Jurkat, Clone E6-1 (cell line): ENCODE measurements around the gene TUT7.

Experiments
- DNase-seq: peaks from one replicate; pipeline ENCODE4 v3.0.0-alpha.2; 2011; ENCODE audit warnings: low read depth, low spot score
- H3K4me3 ChIP-seq: 2 replicates; pipeline ENCODE4 v1.5.1; 2011; ENCODE audit warnings: mild to moderate bottlenecking, low read length, control low read depth, moderate library complexity

Gene TUT7

DNA sequence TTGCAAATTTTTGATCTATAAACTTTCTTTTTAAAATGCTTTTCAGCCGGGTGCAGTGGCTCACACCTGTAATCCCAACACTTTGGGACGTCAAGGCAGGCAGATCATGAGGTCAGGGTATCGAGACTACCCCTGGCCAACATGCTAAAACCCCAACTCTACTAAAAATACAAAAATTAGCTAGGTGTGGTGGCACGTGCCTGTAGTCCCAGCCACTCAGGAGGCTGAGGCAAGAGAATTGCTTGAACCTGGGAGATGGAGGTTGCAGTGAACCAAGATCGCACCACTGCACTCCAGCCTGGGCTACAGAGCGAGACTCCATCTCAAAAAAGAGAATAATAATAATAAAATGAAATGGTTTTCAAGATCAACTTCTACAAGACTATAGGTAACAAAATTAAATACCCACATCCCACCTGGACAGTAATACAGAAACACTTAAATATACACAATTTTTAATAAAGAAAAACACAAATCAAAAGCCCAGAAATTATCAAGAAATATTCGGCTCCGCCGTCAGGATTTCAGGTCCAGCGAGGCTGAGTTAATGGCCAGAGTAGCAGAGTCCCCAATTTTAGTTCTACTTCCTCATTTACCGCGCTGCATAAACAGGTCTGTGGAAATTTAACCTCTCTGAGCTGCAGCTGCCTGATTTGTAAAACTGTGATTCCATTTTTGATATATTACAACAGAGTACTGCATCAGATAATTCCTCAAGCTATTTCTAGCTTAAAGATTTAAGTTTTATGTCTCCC, 4.0 kb downstream of the TUT7 start:
- no peak overlapping the region for H3K4me3 ChIP-seq
- no peak for DNase-seq

DNA sequence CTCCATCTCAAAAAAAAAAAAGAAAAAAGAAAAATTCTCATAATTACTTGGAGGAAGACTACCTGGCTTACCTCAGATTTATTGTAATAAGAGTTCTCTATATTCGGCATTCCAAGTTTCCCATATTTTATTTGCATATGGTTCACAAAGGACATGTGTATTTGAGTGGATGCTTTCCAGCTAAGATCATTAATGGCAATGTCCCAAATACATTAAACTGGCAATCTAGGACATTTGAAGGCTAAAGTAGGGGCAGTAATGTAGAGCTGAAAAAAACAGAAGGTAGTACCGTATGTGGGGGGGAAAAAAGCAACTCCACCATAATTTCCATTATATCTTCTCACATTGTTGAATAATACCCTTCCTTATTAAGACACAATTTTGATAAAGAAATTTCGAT, 4.9 kb downstream of the TUT7 start:
- no peak overlapping the region for H3K4me3 ChIP-seq
- DNase-seq: no peak

DNA sequence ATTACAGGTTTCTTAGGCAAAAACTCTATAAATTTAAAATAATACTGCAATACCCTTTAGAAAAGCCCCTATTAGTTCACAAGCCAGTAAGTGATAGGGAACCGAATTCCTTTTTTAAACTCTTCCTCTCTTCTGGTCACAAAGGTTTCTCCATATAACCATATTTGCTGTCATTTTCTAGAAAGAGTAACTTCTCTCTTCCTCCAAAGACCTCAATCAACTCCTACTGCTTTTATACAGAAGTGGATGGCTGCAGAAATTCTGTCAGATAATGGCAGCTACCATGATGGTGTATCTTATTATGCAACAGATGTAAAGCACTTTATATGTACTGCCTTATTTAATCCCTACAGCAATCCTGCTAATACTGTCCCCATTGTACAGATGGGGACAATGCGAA, 6.2 kb downstream of the TUT7 start:
- DNase-seq: no peak

DNA sequence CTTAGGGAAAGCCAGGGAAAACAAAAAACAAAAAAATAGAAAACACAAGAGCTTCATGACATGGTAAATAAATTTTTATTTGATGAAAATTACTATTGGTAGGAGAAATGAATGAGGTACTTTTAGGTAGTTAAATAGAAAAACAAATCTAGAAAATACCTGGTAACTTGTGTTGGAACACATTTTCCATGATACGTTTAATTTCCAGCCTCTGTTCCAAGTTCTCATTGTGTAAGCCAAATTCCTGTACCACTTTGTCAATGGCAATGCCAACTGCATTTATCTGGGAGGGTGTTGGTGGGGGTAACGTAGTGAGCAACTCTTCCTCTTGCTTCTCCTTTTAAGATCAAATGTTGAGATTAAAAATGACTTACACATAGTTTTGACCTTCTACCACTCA, 9.4 kb downstream of the TUT7 start:
- DNase-seq: no peak
- H3K4me3 ChIP-seq: no peak overlapping the region

More for the DNA sequence above, 6.2 kb downstream of the TUT7 start:
- no peak overlapping the region for H3K4me3 ChIP-seq

DNA sequence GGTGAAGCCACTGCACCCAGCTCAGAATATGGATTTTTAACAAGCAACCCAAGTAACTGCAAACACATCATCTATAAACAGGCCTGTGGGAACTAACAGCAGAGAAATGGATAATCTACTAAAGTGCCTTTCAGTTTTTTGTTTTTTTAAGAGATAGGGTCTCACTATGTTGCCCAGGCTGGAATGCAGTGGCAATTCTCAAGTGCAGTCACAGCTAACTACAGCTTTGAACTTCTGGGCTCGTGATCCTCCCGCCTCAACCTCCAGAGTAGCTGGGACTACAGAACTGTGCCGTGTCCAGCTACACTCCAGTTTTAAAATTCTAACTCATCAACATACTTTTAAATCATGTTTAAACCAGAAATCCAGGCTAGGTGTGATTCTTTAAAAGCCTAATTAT, 11.9 kb downstream of the TUT7 start:
- no peak for DNase-seq
- no peak overlapping the region for H3K4me3 ChIP-seq

DNA sequence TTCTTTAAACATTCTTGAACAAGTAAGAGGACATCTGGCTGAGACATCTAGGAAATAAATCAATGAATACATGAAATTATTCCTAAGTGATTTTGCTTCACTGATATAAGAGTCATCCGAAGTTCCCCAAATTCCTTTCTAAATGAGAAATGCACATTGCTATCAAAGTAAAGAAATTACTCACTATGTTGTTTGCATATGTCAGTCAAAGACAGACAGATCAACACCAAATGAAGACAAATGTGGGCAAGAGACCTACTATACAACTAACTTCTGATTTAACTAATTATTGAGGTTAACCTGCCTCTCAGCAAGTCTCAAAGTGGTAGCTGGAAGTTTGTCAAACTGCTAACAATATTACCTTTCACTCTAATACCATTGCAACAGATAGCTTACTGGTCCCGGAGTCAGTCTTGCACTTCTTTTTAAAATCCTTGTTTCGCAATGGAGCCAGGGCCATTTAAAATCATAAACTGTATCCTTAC, 13.2 kb downstream of the TUT7 start:
- no peak for DNase-seq
- no peak overlapping the region for H3K4me3 ChIP-seq

DNA sequence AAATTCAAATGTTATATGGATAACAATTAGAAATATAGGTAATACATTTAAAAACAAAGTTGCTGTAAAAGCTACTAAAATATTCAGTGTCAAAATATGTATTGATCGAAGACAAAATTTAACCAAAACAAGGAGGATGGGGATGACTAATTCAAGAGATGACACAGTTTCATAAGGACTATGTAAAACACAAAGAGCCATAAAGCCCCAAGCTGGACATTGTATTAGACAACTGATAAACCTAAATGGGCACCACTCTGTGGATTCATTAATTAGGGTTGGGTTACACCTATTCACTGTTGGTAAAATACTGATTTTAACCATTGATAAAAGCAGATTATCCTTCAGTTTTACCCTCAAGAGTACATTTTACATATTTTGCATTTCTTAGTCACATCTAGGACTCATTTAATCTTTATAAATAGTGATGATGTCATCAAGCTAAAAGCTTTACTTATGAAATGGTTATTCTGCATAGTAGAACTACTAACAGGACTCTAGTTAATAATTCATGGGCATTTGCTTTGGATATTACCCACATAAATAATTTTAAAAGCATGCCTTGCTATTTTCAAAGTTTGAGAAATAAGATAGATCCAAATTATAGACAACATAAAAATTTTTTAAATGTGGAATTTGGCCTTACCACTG, 13.7 kb downstream of the TUT7 start:
- DNase-seq: no peak
- no peak overlapping the region for H3K4me3 ChIP-seq

DNA sequence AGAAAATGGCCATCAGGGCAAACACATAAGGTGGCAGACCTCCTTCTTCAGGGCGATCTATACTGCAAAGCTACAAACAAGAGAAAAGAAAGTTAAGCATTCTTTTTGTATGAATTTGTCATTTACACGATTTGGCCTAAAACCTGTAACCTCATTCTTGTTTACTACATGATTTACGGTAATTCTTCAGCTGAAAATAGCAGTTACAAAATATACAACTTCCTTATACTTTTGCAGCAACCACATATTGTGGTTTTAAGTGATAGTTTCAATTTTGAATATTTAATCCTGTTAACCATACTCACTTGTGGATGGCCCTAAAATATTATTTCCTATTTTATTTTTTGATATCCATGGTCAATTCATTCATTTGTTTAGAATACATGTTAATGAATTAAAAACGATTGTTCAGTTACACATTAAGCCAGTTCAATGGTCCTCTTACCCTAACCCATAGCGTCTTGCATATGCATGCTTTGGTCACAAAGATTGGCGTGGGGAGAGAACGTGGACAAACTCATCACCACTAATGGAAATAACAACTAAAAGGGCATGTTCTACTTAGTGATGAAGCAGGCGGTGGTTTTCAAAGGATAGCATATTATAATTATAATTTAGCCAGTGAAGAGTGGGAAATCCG, 16.6 kb downstream of the TUT7 start:
- peak; percentile 53 for DNase-seq
- peak overlapping the region; percentile 43 for H3K4me3 ChIP-seq

DNA sequence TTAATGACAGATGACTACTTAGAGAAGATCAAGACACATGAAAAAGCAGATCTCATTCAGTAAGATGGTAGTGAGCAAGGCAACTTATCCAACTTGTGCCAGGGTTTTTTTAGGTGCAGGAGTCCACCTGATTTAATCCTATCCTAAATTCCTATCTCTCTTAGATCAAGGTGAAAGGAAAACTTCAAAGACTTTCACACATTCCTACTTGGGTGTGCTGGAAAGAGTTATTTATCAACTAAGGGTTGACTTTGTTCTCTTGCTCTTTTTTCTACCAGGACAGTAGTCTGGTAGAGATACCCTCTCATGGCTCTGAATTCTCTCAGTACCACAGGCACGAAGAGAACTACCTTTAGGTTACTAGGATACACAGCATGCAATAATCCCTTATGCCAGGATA, 18.2 kb downstream of the TUT7 start:
- DNase-seq: no peak
- H3K4me3 ChIP-seq: no peak overlapping the region

DNA sequence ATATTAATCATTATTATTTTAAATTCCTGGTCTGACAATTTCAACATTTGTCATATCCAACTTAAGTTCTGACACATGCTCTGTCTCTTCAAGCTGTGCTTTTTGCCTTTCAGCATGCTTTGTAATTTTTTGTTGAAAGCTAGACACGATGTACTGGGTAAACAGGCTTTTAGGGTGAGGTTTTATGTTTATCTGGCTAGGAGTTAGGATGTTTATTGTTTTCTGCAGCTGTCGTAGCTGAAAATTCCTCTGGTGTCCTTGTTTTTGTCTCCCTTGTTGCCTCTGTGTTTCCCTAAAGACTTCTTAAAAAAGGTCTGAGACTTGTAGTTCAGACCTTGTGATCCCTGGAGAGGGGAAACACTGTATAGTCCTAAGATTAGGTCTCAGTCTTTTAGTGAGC, 20.6 kb downstream of the TUT7 start:
- DNase-seq: no peak

DNA sequence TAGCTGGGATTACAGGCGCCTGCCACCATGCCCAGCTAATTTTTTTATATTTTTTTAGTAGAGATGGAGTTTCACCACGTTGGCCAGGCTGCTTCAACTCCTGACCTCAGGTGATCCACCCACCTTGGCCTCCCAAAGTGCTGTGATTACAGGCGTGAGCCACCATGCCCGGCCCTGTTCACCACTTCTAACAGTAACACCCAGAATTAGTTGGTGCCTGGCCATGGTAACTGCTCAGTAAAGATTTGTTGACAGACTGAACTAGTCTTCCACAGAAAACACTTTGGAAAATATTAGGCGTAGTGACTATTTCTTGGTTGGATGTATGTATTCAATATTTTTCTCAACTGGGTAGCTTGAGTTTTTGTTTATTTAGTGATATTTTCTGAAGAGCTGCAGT, 24.0 kb downstream of the TUT7 start:
- H3K4me3 ChIP-seq: no peak overlapping the region
- no peak for DNase-seq

More for the DNA sequence above, 20.6 kb downstream of the TUT7 start:
- H3K4me3 ChIP-seq: no peak overlapping the region

DNA sequence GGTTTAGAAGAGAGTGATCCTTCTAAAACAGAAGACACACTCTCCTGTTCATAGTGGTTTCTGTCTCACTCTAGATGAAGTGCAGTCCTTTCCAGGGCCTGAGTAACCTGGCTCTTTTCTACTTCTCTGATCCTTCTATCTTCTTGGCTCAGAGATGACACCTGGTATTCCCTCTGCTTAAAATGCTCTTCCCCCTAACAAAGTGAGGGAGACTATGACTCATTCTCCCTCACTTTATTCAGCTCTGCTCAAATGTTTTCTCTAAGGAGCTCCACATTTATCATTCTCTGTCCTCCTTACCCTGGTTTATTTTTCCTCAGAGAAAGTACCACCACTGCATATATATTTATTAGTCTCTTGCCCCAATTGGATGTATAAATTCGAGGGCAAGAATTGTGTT, 24.6 kb downstream of the TUT7 start:
- DNase-seq: no peak
- H3K4me3 ChIP-seq: no peak overlapping the region

DNA sequence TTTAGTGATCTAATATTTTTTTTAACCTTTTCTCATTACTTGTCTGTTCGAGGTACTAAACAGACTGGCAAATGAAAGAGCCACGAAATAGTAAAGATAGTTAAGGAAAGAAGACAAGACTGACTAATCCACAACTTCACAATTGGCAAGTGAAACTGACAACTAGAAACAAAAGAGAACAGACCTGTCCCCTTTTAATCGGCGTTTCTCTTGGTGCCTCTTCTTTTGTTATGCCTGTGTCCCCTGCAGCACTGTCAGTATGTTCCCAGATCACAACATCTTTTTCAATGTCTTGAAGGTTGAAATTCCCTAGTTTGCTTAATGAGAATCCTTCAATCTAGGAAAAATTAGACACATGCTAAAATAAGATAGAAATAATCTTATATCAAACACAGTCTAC, 26.1 kb downstream of the TUT7 start:
- no peak for DNase-seq
- H3K4me3 ChIP-seq: no peak overlapping the region

DNA sequence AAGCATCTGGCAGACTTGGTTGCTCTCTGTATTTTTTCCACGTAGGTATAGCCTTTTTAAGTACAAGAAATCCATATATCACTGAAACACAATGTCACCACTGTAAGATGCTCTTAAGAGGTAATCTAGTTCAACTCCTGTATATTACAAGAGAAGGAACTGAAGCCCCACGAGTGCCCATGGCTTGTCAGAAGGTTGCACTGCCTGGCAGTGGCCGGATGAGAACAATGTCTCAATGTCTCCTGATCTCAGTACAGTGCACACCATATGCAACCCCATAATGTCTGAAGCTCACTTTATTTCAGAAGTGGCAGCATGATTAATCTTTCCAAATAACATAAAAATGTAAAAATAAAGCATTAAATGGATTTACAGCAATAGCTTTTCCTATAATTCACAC, 27.7 kb downstream of the TUT7 start:
- DNase-seq: no peak
- no peak overlapping the region for H3K4me3 ChIP-seq

DNA sequence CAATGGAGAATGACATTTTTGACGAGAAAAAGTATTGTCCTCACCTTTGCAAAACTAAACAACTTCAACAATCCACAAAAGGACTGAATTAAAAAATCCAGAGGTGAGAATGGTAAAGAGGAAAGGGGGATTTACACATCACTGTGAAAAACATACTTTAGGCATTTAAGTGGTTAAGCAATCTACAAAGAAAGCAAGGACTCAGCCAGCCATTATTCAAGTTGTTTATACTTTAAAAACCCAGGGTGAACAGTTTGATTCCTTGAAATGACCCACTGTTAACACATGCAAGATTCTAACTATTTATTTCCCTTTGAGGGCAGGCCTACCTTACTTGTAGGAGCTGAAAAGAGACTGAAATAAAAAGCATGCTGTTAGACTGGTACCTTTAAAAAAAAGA, 29.3 kb downstream of the TUT7 start:
- no peak for DNase-seq
- no peak overlapping the region for H3K4me3 ChIP-seq

DNA sequence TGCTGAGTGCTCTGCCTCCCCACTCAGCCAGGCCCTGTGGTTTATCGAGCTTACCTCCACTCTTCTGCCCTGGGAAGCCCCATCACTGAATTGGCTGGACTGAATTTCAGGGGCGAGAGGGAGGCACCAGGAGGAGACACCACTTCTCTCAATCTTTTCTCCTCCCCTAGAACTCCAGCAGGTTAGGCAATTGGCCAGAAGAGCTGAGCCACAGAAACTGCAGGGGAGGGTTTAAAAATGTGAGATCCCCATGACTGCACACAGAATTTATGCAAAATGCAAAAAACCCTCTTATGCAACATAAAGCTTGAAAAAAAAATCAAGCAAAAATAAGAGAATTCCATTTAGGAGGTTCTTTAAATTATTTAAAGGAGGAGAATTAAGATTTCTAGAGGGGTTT, 29.9 kb downstream of the TUT7 start:
- DNase-seq: no peak
- no peak overlapping the region for H3K4me3 ChIP-seq

DNA sequence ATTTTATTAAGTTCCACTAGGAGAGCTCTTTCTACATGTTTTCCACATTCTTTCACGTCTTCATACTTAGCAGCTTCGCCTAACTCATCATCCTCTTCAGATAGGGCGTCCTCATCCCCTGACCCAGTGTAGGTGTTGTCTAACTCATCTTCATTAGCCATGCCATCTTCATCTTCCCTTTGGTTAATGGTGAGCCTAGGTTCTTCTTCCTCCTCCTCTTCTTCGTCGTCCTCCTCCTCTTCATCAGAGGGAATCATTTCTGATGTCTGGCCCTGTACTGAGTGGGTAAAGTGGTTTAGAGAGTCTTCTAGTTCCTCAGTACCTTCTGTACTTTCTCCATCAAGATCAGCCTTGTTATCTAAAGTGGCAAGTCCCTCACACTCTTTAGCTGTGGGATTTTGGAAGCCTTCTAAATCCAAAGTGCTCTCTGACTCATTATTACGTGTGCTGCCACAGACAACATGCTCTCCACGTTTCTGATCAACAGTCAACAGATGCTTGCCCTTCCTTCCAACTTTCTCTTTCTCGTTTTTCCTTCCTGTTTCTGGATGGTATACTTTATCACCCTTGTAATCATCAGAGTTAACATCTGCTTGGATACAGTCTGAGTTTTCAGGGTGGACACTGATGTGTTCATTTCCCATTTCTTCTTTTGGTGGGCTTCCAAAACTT, 31.1 kb downstream of the TUT7 start:
- DNase-seq: no peak
- H3K4me3 ChIP-seq: no peak overlapping the region

DNA sequence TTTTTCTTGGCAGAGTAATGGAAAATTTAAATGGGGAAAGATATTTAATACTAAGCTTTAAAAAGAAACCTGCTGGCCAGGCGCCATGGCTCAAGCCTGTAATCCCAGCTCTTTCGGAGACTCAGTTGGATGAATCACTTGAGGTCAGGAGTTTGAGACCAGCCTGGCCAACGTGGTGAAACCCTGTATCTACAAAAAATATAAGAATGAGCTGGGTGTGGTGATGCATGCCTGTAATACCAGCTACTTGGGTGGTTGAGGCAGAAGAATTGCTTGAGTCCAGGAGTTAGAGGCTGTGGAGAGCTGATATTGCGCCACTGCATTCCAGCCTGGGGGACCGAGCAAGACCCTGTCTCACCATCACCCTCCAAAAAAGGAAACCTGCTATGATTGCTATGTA, 32.8 kb downstream of the TUT7 start:
- DNase-seq: no peak
- no peak overlapping the region for H3K4me3 ChIP-seq

DNA sequence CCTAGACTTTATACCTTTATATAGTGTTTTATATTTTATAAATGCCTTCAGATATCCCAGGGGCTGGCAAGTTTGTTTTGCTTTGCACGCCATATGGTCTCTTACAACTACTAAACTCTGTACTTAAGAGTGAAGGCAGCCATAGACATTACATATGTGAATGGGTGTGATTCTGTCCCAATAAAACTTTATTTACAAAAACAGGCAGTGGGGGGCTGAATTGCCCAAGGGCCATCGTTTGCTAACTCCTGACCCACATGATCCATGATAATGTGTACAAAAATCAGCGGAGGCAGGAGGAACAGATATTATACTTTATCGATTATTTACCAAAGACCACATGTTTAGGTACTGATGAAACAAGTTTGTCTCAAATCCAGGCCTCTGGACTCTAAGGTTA, 36.0 kb downstream of the TUT7 start:
- H3K4me3 ChIP-seq: no peak overlapping the region
- no peak for DNase-seq

DNA sequence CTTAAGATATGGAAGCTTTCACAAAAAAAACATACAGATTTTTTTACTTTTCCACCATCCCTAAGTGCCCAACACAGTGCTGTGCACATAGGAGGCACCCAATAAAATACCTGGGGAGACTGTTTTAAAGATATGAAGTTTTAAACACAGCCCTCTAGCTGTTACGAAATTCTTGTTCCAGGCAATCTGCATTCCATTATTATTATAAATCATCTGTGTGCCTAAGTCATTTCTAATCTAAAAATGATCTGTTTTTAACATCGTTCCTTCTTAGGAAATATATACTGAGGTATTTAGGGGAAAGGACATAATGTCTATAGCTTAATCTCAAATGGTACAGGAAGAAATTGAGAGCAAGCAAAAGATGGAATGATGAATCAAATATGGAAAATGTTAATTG, 39.1 kb downstream of the TUT7 start:
- H3K4me3 ChIP-seq: no peak overlapping the region
- no peak for DNase-seq
